GM19043 (cell line): ENCODE measurements around the gene C1RL.
A peak's percentile ranks its signal among the peaks of the same experiment; 100 is the strongest.

Experiments used
- ATAC-seq: cut with Tn5 transposase; IDR thresholded peaks from one replicate; pipeline ENCODE4 v1.9.1; 2021; ENCODE audit warnings: low read depth; ENCODE audit not compliant: unreplicated experiment

Gene C1RL

GRCh38 chr12:7139200-7139599 is 30.2 kb upstream of the C1RL start:
- ATAC-seq, result no peak

- no peak for ATAC-seq
Observed at GRCh38 chr12:7137908-7138307, 28.9 kb upstream of the C1RL start.

GRCh38 chr12:7136676-7137075 is 27.7 kb upstream of the C1RL start:
- no peak for ATAC-seq

- no peak for ATAC-seq
Observed at GRCh38 chr12:7136071-7136470, 27.1 kb upstream of the C1RL start.

GRCh38 chr12:7134396-7135166 is 25.6 kb upstream of the C1RL start:
- no peak for ATAC-seq

- ATAC-seq, result no peak
Observed at GRCh38 chr12:7131502-7131866, 22.5 kb upstream of the C1RL start.

GRCh38 chr12:7130701-7131501 is 21.9 kb upstream of the C1RL start:
- no peak for ATAC-seq

- peak; percentile 56 for ATAC-seq
Observed at GRCh38 chr12:7129872-7130691, 21.1 kb upstream of the C1RL start, which contains the start of gene CLSTN3. TSS of gene CLSTN3 (plus strand) at chr12:7130371. CDS start at chr12:7130649, 278 bp downstream.

GRCh38 chr12:7129287-7129871 is 20.4 kb upstream of the C1RL start:
- no peak for ATAC-seq

GRCh38 chr12:7128681-7129286 is 19.8 kb upstream of the C1RL start, which contains the start of gene RBP5:
TSS of gene RBP5 (minus strand) at chr12:7128889. CDS start at chr12:7128775, 114 bp downstream.
- no peak for ATAC-seq

GRCh38 chr12:7127916-7128626 is 19.1 kb upstream of the C1RL start:
- no peak for ATAC-seq

- no peak for ATAC-seq
Observed at GRCh38 chr12:7125632-7126227, 16.7 kb upstream of the C1RL start.

- no peak for ATAC-seq
Observed at GRCh38 chr12:7123806-7124522, 14.9 kb upstream of the C1RL start.

- no peak for ATAC-seq
Observed at GRCh38 chr12:7122811-7123769, 14.1 kb upstream of the C1RL start.

- no peak for ATAC-seq
Observed at GRCh38 chr12:7121324-7121723, 12.3 kb upstream of the C1RL start.

GRCh38 chr12:7120166-7120565 is 11.2 kb upstream of the C1RL start:
- ATAC-seq, result no peak

- no peak for ATAC-seq
Observed at GRCh38 chr12:7118881-7119280, 9.9 kb upstream of the C1RL start.
